Panc1 (cell line): ENCODE data around the gene FGR. TPM values are rescaled to one million over a fixed set of nuclear protein-coding genes. Genes with fewer than 3 reads are reported as not detected.

Source experiments
- ATAC-seq: fragments of 200-7000 bp; cut with Tn5 transposase; 2 replicates; pipeline ENCODE4 v1.9.1; 2020; ENCODE audit warnings: mild to moderate bottlenecking, moderate library complexity
- BruUV-seq: library from RNA; stranded (reverse); fragments of 400-500 nt; replicated peaks from 2 replicates; lab custom pipeline; 2021; lab: Mats Ljungman, UMichigan
- CTCF ChIA-PET: fragments of 300-600 bp; sonication (Branson Sonifier 250); formaldehyde crosslinking; loops from one replicate; lab custom pipeline; 2022; ENCODE audit warnings: antibody characterized with exemption; lab: Charles Lee
- POLR2A ChIA-PET: fragments of 300-600 bp; sonication (Branson Sonifier 250); formaldehyde crosslinking; loops from one replicate; lab custom pipeline; 2022; ENCODE audit warnings: antibody characterized with exemption; lab: Charles Lee
- DNase-seq: peaks from one replicate; pipeline ENCODE4 v3.0.0-alpha.2; 2010; ENCODE audit warnings: low read depth, low spot score
- H3K27ac ChIP-seq: 2 replicates; pipeline ENCODE4 v1.5.1; 2011; ENCODE audit warnings: mild to moderate bottlenecking, low read length, inconsistent platforms
- H3K27me3 ChIP-seq: fragments of 200-500 bp; sonication (Bioruptor generic); 2 replicates; pipeline ENCODE4 v1.6.0; 2014; ENCODE audit warnings: low read length, inconsistent platforms; ENCODE audit not compliant: control insufficient read depth, insufficient read depth
- H3K36me3 ChIP-seq: fragments of 200-500 bp; sonication (Bioruptor generic); 2 replicates; pipeline ENCODE4 v1.5.1; 2014; ENCODE audit warnings: inconsistent platforms, mild to moderate bottlenecking, low read length, moderate library complexity; ENCODE audit not compliant: control insufficient read depth, insufficient read depth
- H3K4me1 ChIP-seq: 2 replicates; pipeline ENCODE4 v1.5.1; 2011; ENCODE audit warnings: inconsistent platforms, mild to moderate bottlenecking, low read length, moderate library complexity; ENCODE audit not compliant: control insufficient read depth, insufficient read depth
- H3K4me3 ChIP-seq, 2 experiments: 2 replicates each; pipeline ENCODE4 v1.5.1; 2011 to 2012; ENCODE audit warnings: low read depth in 2 of 2, low read length in 2 of 2, mild to moderate bottlenecking in 2 of 2, inconsistent platforms in 1 of 2, moderate library complexity in 1 of 2
- H3K9me3 ChIP-seq: fragments of 200-500 bp; sonication (Bioruptor generic); 2 replicates; pipeline ENCODE4 v1.5.1; 2014; ENCODE audit warnings: low read depth, mild to moderate bottlenecking, inconsistent platforms, low read length, moderate library complexity; ENCODE audit not compliant: control insufficient read depth, insufficient read depth
- POLR2AphosphoS5 ChIP-seq: IDR thresholded peaks from 2 replicates; pipeline ENCODE4 v1.6.1; 2012; ENCODE audit warnings: mild to moderate bottlenecking, low read depth, low read length, moderate library complexity
- SIN3A ChIP-seq: IDR thresholded peaks from 2 replicates; pipeline ENCODE4 v1.6.1; 2012; ENCODE audit warnings: low read depth, mild to moderate bottlenecking, low read length, moderate library complexity, borderline replicate concordance; ENCODE audit not compliant: insufficient read depth
- TCF7L2 ChIP-seq: IDR thresholded peaks from 2 replicates; pipeline ENCODE4 v1.6.1; 2011; ENCODE audit warnings: mild to moderate bottlenecking, low read depth, low read length, inconsistent platforms
- in situ Hi-C: cut with HindIII; loops from 2 replicates; pipeline ENCODE4 v1.10.0; 2016; ENCODE audit warnings: low sequenced_read_pairs, low pct_unique_long_range_greater_than_20kb
- intact Hi-C: fragments of 100-400 bp; cut with micrococcal nuclease; formaldehyde crosslinking; loops from one replicate; pipeline ENCODE4 v1.10.0; 2022; ENCODE audit not compliant: unreplicated experiment
- total RNA-seq: library from RNA; stranded (reverse); gene quantifications from one replicate; pipeline ENCODE4 v1.2.1, GENCODE V29; 2021; ENCODE audit not compliant: unreplicated experiment
- TF ChIP-seq, protein P1 (sequence below): fragments of 450-650 bp; IDR thresholded peaks from 2 replicates; pipeline ENCODE4 v1.5.1; 2017; ENCODE audit warnings: mild to moderate bottlenecking
- TF ChIP-seq, protein P2 (sequence below), 2 experiments: IDR thresholded peaks; 2 replicates each; pipeline ENCODE4 v1.6.1; 2011 to 2012; ENCODE audit warnings: low read depth in 2 of 2, control low read depth in 1 of 2, low read length in 1 of 2, mild to moderate bottlenecking in 1 of 2, moderate library complexity in 1 of 2; ENCODE audit not compliant: insufficient read depth in 1 of 2

Gene FGR
- total RNA-seq, 1 experiment from 2014 or later, result 0.18 TPM

DNA sequence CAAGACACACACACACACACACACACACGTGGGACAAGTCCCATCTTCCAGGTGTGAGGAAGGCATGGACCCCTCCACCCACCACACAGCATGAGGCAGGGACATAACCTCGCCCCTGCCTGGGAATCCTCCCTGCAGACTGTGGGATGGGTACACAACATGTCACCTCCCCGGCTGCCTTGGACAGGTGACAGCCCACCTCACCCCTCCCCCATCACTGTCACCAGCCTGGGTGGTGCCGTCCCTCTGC, 71.7 kb downstream of the FGR start:
- intact Hi-C loops (no loop called here), in situ Hi-C loops (no loop called here)
- Histone ChIP-seq H3K9me3 (no peaks in the 10 kb centered on the region), H3K4me1 (peaks cover 81% of the 10 kb centered on the region), H3K4me3 (no peak overlapping the region), H3K27me3 (no peaks in the 10 kb centered on the region), H3K36me3 (no peaks in the 10 kb centered on the region), H3K27ac (peak overlapping the region; percentile 67)
- TF ChIP-seq TCF7L2, result no peak
- no peak for TF ChIP-seq SIN3A
- TF ChIP-seq POLR2AphosphoS5, result no peak
- TF ChIP-seq, protein P1, sequence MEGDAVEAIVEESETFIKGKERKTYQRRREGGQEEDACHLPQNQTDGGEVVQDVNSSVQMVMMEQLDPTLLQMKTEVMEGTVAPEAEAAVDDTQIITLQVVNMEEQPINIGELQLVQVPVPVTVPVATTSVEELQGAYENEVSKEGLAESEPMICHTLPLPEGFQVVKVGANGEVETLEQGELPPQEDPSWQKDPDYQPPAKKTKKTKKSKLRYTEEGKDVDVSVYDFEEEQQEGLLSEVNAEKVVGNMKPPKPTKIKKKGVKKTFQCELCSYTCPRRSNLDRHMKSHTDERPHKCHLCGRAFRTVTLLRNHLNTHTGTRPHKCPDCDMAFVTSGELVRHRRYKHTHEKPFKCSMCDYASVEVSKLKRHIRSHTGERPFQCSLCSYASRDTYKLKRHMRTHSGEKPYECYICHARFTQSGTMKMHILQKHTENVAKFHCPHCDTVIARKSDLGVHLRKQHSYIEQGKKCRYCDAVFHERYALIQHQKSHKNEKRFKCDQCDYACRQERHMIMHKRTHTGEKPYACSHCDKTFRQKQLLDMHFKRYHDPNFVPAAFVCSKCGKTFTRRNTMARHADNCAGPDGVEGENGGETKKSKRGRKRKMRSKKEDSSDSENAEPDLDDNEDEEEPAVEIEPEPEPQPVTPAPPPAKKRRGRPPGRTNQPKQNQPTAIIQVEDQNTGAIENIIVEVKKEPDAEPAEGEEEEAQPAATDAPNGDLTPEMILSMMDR, result no peak
- TF ChIP-seq, protein P2, sequence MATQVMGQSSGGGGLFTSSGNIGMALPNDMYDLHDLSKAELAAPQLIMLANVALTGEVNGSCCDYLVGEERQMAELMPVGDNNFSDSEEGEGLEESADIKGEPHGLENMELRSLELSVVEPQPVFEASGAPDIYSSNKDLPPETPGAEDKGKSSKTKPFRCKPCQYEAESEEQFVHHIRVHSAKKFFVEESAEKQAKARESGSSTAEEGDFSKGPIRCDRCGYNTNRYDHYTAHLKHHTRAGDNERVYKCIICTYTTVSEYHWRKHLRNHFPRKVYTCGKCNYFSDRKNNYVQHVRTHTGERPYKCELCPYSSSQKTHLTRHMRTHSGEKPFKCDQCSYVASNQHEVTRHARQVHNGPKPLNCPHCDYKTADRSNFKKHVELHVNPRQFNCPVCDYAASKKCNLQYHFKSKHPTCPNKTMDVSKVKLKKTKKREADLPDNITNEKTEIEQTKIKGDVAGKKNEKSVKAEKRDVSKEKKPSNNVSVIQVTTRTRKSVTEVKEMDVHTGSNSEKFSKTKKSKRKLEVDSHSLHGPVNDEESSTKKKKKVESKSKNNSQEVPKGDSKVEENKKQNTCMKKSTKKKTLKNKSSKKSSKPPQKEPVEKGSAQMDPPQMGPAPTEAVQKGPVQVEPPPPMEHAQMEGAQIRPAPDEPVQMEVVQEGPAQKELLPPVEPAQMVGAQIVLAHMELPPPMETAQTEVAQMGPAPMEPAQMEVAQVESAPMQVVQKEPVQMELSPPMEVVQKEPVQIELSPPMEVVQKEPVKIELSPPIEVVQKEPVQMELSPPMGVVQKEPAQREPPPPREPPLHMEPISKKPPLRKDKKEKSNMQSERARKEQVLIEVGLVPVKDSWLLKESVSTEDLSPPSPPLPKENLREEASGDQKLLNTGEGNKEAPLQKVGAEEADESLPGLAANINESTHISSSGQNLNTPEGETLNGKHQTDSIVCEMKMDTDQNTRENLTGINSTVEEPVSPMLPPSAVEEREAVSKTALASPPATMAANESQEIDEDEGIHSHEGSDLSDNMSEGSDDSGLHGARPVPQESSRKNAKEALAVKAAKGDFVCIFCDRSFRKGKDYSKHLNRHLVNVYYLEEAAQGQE (IDR thresholded peaks at IDR 0.05; ENCODE audit: insufficient read depth in 1 of 2, low read depth in 2 of 2, low read length in 1 of 2), result no peak
- CTCF ChIA-PET, result no interaction called here
- BruUV-seq, result no TSS peak
- DNase-seq, result no peak
- no peak for ATAC-seq
- POLR2A ChIA-PET, result no interaction called here

DNA sequence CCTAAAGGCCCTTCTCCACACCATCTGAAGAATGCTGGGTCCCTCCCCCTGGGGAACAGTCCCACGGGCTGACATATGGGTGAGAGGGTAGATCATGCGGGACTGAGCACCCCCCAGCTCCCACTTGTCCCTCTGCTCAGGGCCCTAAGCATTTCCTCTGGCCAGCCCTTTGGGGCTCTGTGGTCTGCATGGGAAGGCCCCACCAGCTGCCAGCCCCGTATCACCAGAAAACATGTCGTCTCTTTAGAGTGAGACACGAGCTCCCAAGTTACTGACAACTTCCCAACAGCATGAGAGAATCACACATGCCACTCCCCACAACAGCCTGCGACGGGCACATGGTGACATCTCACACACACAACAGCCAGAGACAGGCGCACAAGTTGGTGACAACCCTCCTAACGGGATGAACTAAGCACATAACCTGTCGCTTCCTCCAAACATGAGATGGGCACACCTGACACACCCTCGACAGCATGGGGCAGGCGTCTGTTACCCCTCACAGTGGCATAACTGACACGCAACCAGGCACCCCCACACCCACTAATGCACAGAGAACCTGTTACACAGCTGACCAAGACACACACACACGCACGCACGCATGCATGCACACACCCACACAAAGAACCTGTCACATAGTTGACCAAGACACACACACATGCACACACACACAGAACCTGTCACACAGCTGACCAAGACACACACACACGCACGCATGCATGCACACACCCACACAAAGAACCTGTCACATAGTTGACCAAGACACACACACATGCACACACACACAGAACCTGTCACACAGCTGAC, 72.2 kb downstream of the FGR start:
- in situ Hi-C loops, result no loop called here
- POLR2A ChIA-PET, result no interaction called here
- intact Hi-C loops, result no loop called here
- no peaks in the 10 kb centered on the region for H3K9me3 ChIP-seq
- ATAC-seq (no peak), DNase-seq (no peak)
- no TSS peak for BruUV-seq
- H3K4me1 ChIP-seq, result peaks cover 81% of the 10 kb centered on the region
- H3K27me3 ChIP-seq, result no peaks in the 10 kb centered on the region
- H3K4me3 ChIP-seq, result no peak overlapping the region
- no peaks in the 10 kb centered on the region; the same call in 1 of the 2 replicates for H3K36me3 ChIP-seq
- H3K27ac ChIP-seq, result peak overlapping the region; percentile 57
- TF ChIP-seq SIN3A, result no peak
- CTCF ChIA-PET, result interaction anchor here (0.6 to 1.1 kb wide), 2 partner anchors 13 to 46 kb away, joined by 5 to 11 read pairs; no protein-coding TSS in a partner anchor

Other genes with a start within 250 kb of the FGR start
- 0.95 TPM for gene GPR3, start 242.6 kb downstream of the FGR start, total RNA-seq
- gene WASF2, start 145.0 kb downstream of the FGR start, total RNA-seq, result 121 TPM
- 47.1 TPM for gene AHDC1, start 31.0 kb downstream of the FGR start, total RNA-seq
- gene IFI6, start 37.0 kb upstream of the FGR start, total RNA-seq, result 39.1 TPM
- 15.4 TPM for gene FAM76A, start 90.8 kb upstream of the FGR start, total RNA-seq
- gene STX12, start 138.0 kb upstream of the FGR start, total RNA-seq, result 25.3 TPM
- 59.7 TPM for gene PPP1R8, start 195.6 kb upstream of the FGR start, total RNA-seq
- gene THEMIS2, start 237.4 kb upstream of the FGR start, total RNA-seq, result 4.2 TPM